AG09309 (cell line): ENCODE results near the gene KLHL29.

Experiments
- DNase-seq: peaks from one replicate; pipeline ENCODE4 v3.0.0-alpha.2; 2010; ENCODE audit warnings: low read depth
- H3K4me3 ChIP-seq: 2 replicates; pipeline ENCODE4 v1.5.1; 2011; ENCODE audit warnings: mild to moderate bottlenecking, low read depth, low read length, moderate library complexity; ENCODE audit not compliant: control insufficient read depth
- TF ChIP-seq, protein P1 (sequence below): IDR thresholded peaks from 2 replicates; pipeline ENCODE4 v1.5.1; 2011; ENCODE audit warnings: mild to moderate bottlenecking, low read depth, low read length, inconsistent platforms; ENCODE audit not compliant: insufficient read depth, control insufficient read depth; ENCODE audit errors: missing control alignments

KLHL29 gene

GRCh38 chr2:23708771-23709170 is 323.8 kb downstream of the KLHL29 start:
- no peak for DNase-seq
- TF ChIP-seq, protein P1, sequence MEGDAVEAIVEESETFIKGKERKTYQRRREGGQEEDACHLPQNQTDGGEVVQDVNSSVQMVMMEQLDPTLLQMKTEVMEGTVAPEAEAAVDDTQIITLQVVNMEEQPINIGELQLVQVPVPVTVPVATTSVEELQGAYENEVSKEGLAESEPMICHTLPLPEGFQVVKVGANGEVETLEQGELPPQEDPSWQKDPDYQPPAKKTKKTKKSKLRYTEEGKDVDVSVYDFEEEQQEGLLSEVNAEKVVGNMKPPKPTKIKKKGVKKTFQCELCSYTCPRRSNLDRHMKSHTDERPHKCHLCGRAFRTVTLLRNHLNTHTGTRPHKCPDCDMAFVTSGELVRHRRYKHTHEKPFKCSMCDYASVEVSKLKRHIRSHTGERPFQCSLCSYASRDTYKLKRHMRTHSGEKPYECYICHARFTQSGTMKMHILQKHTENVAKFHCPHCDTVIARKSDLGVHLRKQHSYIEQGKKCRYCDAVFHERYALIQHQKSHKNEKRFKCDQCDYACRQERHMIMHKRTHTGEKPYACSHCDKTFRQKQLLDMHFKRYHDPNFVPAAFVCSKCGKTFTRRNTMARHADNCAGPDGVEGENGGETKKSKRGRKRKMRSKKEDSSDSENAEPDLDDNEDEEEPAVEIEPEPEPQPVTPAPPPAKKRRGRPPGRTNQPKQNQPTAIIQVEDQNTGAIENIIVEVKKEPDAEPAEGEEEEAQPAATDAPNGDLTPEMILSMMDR: no peak
- no peak overlapping the region for H3K4me3 ChIP-seq

DNA sequence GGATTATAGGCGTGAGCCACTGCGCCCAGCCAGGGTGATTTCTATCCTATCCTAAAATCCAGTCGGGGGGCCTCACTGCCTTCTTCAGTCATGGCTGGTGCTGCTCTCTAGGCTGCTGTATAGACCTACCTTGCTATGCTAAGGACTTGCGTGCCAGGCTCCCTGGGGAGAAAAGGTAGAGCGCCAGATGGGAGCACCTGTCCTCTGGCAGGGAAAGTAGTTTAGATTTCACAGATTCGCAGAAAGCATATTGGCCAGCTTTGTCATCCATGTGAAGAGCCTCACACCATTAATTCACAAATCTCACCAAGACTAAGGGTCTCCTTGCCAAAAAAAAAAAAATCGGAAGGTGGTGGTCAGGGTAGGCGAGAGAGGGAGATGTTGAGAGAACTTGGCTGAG is 324.3 kb downstream of the KLHL29 start:
- DNase-seq: no peak
- no peak overlapping the region for H3K4me3 ChIP-seq
- TF ChIP-seq, protein P1: no peak

DNA sequence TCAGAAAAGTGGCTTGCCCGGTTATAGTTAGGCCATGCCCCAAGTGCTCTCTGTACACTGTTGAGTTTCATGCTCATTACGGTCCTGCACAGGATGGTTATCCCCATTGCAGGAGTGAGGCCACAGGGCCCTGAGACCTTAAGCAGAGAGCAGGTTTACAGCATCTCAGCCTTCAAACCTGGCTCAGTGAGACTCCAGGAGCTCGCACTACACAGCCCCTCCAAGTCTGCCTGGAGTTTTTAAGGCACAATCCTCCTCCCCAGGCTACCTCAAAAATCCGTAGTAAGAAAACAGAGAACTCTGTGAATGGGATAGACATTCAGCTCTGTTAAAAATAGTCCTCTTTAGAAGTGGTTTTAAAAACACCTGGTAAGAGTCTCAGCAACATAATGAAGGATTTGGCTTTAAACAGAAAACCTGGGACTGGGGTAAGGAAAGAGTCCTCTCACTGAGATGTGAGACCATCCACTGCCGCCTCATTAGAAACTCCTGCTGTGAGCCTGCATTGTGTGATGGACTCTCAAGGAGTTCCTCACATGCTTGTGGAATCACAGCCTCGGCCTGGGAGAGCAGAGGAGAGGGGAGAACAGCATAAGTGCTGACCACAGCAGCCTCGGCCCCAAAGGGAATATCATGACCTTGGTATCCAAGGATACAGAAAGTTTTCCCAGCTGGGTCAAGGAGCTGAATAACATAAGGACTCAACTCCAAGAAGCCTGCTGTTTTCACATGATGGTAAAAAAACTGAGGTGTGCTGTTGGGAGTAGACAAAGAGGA is 327.2 kb downstream of the KLHL29 start:
- no peak overlapping the region for H3K4me3 ChIP-seq
- TF ChIP-seq, protein P1: no peak
- DNase-seq: no peak

DNA sequence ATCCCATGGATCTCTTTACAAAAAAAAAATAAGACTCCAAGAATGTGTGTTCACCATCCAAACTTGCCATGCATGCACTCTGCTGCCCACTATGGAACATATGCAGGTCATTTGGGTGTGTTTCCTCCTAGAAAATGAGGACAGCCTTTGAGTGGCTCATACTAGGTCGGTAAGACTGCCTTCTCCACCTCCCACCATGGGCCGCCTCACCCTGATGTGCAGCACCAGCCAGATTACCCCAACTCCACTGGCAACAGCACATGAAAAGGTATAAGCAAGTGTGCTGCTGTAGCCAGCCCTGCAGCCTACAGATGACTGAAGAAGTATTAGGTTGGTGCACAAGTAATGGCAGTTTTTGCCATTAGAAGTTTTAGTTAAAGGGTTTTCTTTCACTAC is 327.8 kb downstream of the KLHL29 start:
- TF ChIP-seq, protein P1: no peak
- no peak for DNase-seq

GRCh38 chr2:23713351-23713750 is 328.4 kb downstream of the KLHL29 start:
- H3K4me3 ChIP-seq: no peak overlapping the region
- no peak for DNase-seq
- TF ChIP-seq, protein P1: no peak

More for the DNA sequence above, 327.8 kb downstream of the KLHL29 start:
- no peak overlapping the region for H3K4me3 ChIP-seq

DNA sequence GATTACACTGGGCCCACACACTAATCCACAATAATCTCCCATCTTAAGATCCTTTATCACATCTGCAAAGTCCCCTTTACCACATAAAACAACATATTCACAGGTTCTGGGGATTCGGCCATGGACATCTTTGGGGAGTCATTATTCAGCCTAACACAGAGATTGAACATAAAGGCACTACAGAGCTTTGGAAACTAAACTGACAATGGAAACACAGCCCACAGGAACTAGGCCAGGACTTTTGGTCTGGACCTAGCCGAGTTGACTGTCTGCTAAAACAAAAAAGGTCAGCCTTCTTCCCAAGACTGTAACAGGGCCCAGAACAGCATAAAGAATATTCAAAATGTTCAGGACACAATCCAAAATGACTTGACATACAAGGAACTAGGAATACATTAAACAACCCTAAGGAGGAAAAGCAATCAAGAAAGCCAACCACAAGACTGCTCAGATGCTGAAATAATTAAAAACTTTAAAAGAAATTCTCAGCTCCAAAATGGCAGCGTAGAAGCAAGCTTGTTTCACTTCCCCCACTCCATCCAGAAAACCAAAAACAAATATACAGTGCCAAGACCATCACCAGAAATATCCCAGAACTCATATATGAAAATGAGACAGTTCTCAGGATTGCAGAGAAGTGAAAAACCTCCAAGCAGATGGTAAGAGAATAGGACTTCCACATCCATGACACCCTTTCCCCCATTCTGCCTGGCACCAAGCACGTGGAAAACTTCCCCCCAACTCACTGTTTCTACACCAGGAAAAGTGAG is 334.1 kb downstream of the KLHL29 start:
- TF ChIP-seq, protein P1: no peak
- DNase-seq: no peak
- no peak overlapping the region for H3K4me3 ChIP-seq
